Measurements from ENCODE around the gene ZNF521.

The ZNF521 gene

DNA sequence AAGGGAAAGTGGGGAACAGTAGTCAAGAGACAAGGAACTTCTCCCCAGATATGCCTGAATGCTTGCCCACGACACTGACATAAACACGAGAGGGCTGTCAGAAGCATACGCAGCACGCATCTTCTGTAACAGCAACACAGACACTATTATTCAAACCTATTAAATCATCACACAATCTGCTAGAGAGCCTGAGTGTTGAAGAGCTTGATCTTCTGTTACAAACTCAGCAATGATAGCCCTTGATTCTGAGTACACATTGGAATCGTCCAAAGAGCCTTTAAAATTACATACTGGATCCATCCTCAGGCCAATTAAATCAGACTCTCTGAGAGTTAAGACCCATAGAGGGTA lies 111.6 kb downstream of the ZNF521 start:
- Histone ChIP-seq H3K4me1 (no peaks in the 10 kb centered on the region), H3K27ac (no peak overlapping the region), H3K27me3 (no peaks in the 10 kb centered on the region), H3K4me2 (no peak overlapping the region), H3K4me3 (no peak overlapping the region), H3K9ac (no peak overlapping the region), H3K9me3 (no peaks in the 10 kb centered on the region), H3K36me3 (no peaks in the 10 kb centered on the region), H4K20me1 (no peaks in the 10 kb centered on the region)
- no peak for TF ChIP-seq Cebpa-rat (IDR thresholded peaks at IDR 0.05)

DNA sequence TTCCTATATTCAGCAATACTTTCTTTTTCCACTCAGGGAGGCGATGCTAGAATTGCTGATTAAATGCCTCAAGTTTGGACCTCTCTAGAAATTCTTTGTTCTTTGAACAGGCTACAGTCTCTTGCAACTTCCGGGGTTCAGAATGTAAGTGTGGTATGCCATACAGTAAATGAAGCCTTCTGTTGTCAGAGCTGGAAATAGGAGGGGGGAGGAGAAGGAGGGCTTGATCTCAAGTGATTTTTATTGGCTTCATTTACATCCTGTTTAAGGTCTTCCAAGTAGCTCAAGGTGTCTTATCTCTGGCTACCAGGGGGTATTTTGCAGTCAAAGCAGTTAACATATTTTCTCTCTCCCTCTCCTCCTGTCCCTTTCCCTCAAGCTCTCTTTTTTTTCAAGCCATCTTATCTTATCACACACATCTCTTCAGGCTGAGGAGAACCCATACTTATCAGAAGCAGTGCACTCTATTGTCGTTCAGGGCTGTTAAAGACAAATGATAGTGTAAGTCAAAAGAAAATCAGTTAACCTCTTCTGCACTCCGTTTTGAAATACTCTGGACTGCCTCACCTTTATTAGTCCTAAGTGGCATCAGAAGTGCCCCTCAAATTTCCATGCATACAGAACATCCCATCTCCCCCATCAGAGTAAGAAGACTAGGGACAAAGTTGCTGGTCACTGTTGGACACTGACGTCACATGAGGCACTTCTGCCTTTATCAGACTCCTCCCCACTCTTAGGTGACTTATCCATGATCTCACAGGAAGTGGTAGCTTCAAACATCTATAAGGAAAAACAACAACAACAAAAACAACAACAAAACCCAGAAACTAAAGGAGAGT lies 112.2 kb downstream of the ZNF521 start:
- Histone ChIP-seq H4K20me1 (no peaks in the 10 kb centered on the region), H3K27ac (no peak overlapping the region), H3K9ac (no peak overlapping the region), H3K36me3 (no peaks in the 10 kb centered on the region), H3K9me3 (no peaks in the 10 kb centered on the region), H3K4me1 (no peaks in the 10 kb centered on the region), H3K27me3 (no peaks in the 10 kb centered on the region), H3K4me2 (no peak overlapping the region), H3K4me3 (no peak overlapping the region)
- TF ChIP-seq Cebpa-rat (IDR thresholded peaks at IDR 0.05): no peak

DNA sequence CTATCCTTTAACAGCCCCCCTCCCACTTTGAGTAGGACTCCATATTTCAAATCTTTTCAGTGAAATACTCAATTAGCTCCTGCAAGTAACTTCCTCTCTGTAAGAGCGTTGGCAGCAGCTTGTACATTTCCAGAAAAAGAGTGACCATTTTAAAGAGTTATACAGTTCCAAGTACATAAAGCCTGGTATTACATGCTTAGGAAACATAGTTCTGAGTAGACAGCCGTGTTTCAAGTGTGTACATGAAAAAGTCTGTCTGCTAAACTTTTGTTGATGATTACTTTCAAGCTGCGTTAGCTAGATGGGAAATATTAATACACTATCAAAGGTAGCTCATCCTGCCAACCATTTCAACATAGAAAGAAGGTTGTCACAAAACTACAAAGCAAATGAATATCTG lies 112.8 kb downstream of the ZNF521 start:
- no peaks in the 10 kb centered on the region for H3K4me1 ChIP-seq
- no peak overlapping the region for H3K4me2 ChIP-seq
- no peaks in the 10 kb centered on the region for H3K9me3 ChIP-seq
- no peak overlapping the region for H3K4me3 ChIP-seq
- no peak overlapping the region for H3K9ac ChIP-seq
- H3K27ac ChIP-seq: no peak overlapping the region
- no peak for TF ChIP-seq Cebpa-rat (IDR thresholded peaks at IDR 0.05)
- no peaks in the 10 kb centered on the region for H3K27me3 ChIP-seq
- no peaks in the 10 kb centered on the region for H4K20me1 ChIP-seq
- H3K36me3 ChIP-seq: no peaks in the 10 kb centered on the region

DNA sequence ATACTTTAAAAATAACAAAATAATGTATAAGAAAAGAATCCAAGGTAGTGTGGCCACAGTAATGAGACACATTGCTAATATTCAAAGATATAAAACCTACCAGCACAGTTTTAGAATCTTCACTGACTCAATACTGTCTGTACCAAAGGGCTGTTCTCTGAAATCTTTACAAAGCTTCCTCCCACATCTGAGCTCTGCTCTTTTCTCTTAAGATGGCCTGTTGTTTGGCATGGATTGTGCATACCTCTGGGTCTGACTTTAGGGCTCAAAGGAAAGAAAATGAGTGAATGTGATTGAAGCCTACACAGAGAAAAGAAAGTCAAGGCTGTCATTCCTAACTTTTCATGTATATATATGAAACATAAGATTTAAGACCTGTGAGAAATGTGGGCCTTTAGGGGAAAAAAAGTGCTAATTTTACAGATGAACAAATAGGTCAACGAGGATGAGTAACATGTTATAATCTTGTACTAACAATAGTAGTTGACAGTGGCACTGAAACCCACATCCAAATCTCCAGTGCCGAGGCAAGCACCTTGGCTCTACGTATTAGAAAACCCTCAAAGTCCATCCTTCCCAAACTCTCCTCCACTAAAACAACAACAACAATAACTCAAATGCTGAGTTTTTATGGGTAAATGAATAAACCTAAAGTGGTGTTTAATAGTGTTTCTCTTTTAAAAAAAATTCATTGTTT lies 114.2 kb downstream of the ZNF521 start:
- no peak for TF ChIP-seq Cebpa-rat (IDR thresholded peaks at IDR 0.05)
- H3K9ac ChIP-seq: no peak overlapping the region
- no peak overlapping the region for H3K27ac ChIP-seq
- H3K36me3 ChIP-seq: no peaks in the 10 kb centered on the region
- H3K4me3 ChIP-seq: no peak overlapping the region
- H4K20me1 ChIP-seq: no peaks in the 10 kb centered on the region
- H3K27me3 ChIP-seq: no peaks in the 10 kb centered on the region
- no peaks in the 10 kb centered on the region for H3K9me3 ChIP-seq
- no peak overlapping the region for H3K4me2 ChIP-seq
- no peaks in the 10 kb centered on the region for H3K4me1 ChIP-seq

DNA sequence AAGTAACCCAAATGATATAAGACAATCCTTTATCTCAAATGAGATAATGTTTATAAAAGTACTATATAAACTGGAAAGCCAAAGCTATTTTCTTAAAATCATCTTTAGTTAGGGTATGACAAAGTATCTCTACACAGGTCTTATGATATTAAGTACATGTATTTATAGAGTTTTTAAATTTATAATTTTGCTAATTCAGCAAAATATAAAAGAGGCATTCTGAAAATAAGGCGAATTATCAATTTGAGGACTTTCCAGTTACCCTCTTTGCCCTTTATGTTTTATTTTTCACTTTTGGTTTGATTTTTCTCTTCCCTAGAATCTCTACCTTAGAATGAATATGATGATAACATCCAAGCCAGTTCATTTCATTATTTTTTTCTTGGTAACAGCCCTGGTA lies 115.2 kb downstream of the ZNF521 start:
- no peaks in the 10 kb centered on the region for H3K27me3 ChIP-seq
- H3K4me1 ChIP-seq: no peaks in the 10 kb centered on the region
- H3K4me3 ChIP-seq: no peak overlapping the region
- H3K27ac ChIP-seq: no peak overlapping the region
- TF ChIP-seq Cebpa-rat (IDR thresholded peaks at IDR 0.05): no peak
- no peaks in the 10 kb centered on the region for H3K36me3 ChIP-seq
- no peaks in the 10 kb centered on the region for H4K20me1 ChIP-seq
- H3K4me2 ChIP-seq: no peak overlapping the region
- no peaks in the 10 kb centered on the region for H3K9me3 ChIP-seq
- no peak overlapping the region for H3K9ac ChIP-seq

DNA sequence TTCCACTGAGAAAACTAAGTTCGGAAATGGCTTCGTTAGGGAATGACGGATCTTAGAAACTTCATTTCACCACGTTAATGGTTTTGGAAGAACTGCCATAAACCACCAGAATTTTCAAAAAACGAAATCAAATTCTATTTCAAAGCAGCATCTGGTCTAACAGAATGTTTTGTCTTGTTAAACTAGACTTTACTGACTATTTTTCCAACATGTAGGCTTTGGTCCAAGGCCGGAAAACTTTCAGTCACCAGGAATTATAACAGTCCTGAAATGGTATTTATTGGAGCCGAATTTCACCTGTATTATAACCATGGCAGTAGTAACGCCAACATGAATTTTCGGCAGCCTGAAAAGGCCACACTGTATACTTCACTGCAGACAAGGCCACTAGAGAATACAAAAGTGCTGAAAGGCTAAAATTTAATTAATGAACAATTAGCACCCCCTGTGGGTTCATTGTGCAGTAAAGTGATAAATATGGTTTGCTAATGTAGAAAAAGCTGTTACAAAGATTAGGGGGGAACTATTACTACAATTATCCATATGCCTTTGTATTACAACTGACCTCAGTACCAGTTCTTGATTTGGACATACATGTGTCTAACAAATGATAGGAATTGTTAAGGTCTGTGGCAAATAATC lies 116.4 kb downstream of the ZNF521 start:
- no peaks in the 10 kb centered on the region for H3K36me3 ChIP-seq
- no peaks in the 10 kb centered on the region for H3K9me3 ChIP-seq
- no peak overlapping the region for H3K27ac ChIP-seq
- no peak overlapping the region for H3K4me2 ChIP-seq
- H3K9ac ChIP-seq: no peak overlapping the region
- no peak overlapping the region for H3K4me3 ChIP-seq
- TF ChIP-seq Cebpa-rat (IDR thresholded peaks at IDR 0.05): no peak
- H4K20me1 ChIP-seq: no peaks in the 10 kb centered on the region
- no peaks in the 10 kb centered on the region for H3K27me3 ChIP-seq
- no peaks in the 10 kb centered on the region for H3K4me1 ChIP-seq

DNA sequence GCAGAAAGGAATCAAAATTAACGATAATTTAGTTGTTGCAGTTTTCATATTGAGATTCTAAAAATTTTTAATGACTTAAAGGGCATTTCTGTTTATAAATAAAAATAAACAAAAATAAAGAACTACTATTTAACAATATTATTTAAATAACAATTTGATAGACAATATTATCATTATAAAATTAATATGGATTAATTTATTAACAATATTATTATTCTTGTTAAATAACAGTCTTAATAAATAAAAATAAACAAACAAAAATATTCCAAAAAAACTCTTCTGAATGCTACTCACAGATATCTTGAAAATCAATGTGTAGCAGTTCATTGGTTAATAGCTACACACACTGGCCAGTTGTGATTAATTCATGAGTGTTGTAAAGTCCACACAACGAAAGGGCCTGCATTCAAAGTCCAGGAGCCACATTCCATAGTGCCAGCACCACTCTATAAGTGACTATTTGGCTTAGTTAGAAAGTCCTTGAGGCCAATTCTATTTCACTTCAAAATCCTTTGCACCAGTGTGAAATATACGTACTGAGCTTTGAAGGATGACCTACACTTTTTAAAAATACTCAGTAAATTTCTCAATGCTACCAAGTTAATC lies 117.1 kb downstream of the ZNF521 start:
- H3K4me3 ChIP-seq: no peak overlapping the region
- H3K4me1 ChIP-seq: no peaks in the 10 kb centered on the region
- TF ChIP-seq Cebpa-rat (IDR thresholded peaks at IDR 0.05): no peak
- H4K20me1 ChIP-seq: no peaks in the 10 kb centered on the region
- no peak overlapping the region for H3K27ac ChIP-seq
- no peak overlapping the region for H3K4me2 ChIP-seq
- no peaks in the 10 kb centered on the region for H3K36me3 ChIP-seq
- H3K27me3 ChIP-seq: no peaks in the 10 kb centered on the region
- H3K9ac ChIP-seq: no peak overlapping the region
- H3K9me3 ChIP-seq: no peaks in the 10 kb centered on the region

DNA sequence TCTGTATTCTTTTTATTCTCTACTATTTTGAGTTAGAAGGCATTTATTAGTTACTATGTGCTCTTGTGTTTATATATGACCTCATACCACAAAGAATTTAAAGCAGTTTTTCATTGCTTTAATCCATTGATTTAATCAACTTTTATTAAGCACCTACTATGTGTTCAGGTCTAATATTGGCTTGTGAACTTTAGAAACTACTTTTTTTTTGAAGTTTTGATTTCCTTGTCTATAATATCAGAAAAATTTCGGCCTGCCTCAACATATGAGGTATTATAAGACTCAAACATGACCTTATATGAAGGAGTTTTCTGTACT lies 117.7 kb downstream of the ZNF521 start:
- H4K20me1 ChIP-seq: no peaks in the 10 kb centered on the region
- no peaks in the 10 kb centered on the region for H3K9me3 ChIP-seq
- H3K4me3 ChIP-seq: no peak overlapping the region
- no peak overlapping the region for H3K9ac ChIP-seq
- H3K27ac ChIP-seq: no peak overlapping the region
- H3K36me3 ChIP-seq: no peaks in the 10 kb centered on the region
- H3K4me2 ChIP-seq: no peak overlapping the region
- H3K27me3 ChIP-seq: no peaks in the 10 kb centered on the region
- no peaks in the 10 kb centered on the region for H3K4me1 ChIP-seq
- no peak for TF ChIP-seq Cebpa-rat (IDR thresholded peaks at IDR 0.05)

DNA sequence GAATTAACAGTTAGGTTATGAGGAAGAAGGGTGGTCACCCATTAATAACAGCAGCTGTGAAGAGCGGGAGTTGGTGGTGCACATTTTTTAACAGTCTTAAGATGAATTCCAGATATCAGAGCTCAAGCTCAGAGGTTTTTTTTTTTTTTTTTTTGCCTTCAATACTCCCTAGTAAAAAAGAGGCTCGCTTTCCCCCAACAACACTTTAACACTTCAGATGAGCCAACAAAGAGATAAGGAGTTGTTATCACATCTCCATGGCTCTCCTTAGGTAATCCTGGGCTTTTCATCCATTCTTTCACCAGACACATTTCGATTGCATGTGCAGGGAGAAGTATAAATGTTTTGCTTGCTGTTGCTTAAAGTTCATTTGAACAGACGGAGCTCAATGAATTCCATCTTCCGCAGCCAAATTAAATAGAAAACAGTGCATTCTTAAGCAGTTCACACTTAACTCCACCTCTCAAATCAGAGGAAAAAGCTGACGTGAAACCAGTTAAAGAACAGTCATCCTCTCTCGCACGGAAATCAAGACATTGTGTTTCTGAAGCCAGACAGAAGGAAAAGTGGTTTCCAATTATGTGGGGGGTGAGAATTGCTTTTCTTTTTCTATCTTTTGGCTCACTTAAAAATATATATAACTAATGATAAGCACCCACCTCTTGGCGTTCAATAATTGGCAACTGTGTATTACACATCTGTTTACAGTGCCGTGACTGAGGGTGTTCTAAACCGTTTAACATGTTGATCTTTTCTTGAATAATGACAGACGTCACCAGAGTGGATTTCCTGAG lies 118.2 kb downstream of the ZNF521 start:
- Histone ChIP-seq H4K20me1 (no peaks in the 10 kb centered on the region), H3K9ac (no peak overlapping the region), H3K9me3 (no peaks in the 10 kb centered on the region), H3K4me3 (no peak overlapping the region), H3K36me3 (no peaks in the 10 kb centered on the region), H3K27ac (no peak overlapping the region), H3K4me1 (no peaks in the 10 kb centered on the region), H3K4me2 (no peak overlapping the region), H3K27me3 (no peaks in the 10 kb centered on the region)
- TF ChIP-seq Cebpa-rat (IDR thresholded peaks at IDR 0.05): no peak

Data from BLaER1 (cell line).